Frontal cortex (tissue), 1 donor: ENCODE results near the gene UVRAG. TPM values are rescaled to one million over a fixed set of nuclear protein-coding genes. Genes with fewer than 3 reads are reported as not detected.

ENCODE experiments used
- small RNA-seq: library from RNA; depleted of rRNA; stranded (forward); fragments of <200 nt; gene quantifications from one replicate; pipeline ENCODE3, GENCODE V24; 2014
- total RNA-seq: library from RNA; depleted of rRNA; stranded (reverse); fragments of >200 nt; gene quantifications from one replicate; pipeline ENCODE4 v1.2.3, GENCODE V29; 2014

Gene UVRAG
- total RNA-seq, 1 donor from 2014 or later, result 35.9 TPM

Small RNAs within 50 kb of the gene (small RNA-seq; reads per million reads assigned to genes)
- gene RF00019, result not detected
- not detected for gene RNA5SP344

Other genes starting within 250 kb of the UVRAG start
- gene MAP6, start 146.2 kb upstream of the UVRAG start, total RNA-seq, result 64.0 TPM
- gene MOGAT2, start 97.4 kb upstream of the UVRAG start, total RNA-seq, result not detected
- 4.1 TPM for gene DGAT2, start 46.4 kb upstream of the UVRAG start, total RNA-seq